ENCODE results near the gene NOP56. TPM values are rescaled to one million over a fixed set of nuclear protein-coding genes. Genes with fewer than 3 reads are reported as not detected.

Gene NOP56
- total and polyA plus RNA-seq, 4 donors = 34.2 to 63.7 (median 46.5) TPM

GRCh38 chr20:2696646-2697045, 44.2 kb downstream of the NOP56 start:
- DNase-seq (ENCODE audit: low spot score) = no peak
- peaks cover 0 to 10% (median 0%) of the 10 kb centered on the region in 4 donors for H3K27me3 ChIP-seq (ENCODE audit: control insufficient read depth in 4 of 4, insufficient read depth in 4 of 4, low read length in 3 of 4)
- TF ChIP-seq, protein P1, sequence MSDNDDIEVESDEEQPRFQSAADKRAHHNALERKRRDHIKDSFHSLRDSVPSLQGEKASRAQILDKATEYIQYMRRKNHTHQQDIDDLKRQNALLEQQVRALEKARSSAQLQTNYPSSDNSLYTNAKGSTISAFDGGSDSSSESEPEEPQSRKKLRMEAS (IDR thresholded peaks at IDR 0.05) = no peak
- TF ChIP-seq FOXA2 (IDR thresholded peaks at IDR 0.05) = no peak
- TF ChIP-seq, protein P2, sequence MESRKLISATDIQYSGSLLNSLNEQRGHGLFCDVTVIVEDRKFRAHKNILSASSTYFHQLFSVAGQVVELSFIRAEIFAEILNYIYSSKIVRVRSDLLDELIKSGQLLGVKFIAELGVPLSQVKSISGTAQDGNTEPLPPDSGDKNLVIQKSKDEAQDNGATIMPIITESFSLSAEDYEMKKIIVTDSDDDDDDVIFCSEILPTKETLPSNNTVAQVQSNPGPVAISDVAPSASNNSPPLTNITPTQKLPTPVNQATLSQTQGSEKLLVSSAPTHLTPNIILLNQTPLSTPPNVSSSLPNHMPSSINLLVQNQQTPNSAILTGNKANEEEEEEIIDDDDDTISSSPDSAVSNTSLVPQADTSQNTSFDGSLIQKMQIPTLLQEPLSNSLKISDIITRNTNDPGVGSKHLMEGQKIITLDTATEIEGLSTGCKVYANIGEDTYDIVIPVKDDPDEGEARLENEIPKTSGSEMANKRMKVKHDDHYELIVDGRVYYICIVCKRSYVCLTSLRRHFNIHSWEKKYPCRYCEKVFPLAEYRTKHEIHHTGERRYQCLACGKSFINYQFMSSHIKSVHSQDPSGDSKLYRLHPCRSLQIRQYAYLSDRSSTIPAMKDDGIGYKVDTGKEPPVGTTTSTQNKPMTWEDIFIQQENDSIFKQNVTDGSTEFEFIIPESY (IDR thresholded peaks at IDR 0.05) = no peak
- TF ChIP-seq, protein P3, sequence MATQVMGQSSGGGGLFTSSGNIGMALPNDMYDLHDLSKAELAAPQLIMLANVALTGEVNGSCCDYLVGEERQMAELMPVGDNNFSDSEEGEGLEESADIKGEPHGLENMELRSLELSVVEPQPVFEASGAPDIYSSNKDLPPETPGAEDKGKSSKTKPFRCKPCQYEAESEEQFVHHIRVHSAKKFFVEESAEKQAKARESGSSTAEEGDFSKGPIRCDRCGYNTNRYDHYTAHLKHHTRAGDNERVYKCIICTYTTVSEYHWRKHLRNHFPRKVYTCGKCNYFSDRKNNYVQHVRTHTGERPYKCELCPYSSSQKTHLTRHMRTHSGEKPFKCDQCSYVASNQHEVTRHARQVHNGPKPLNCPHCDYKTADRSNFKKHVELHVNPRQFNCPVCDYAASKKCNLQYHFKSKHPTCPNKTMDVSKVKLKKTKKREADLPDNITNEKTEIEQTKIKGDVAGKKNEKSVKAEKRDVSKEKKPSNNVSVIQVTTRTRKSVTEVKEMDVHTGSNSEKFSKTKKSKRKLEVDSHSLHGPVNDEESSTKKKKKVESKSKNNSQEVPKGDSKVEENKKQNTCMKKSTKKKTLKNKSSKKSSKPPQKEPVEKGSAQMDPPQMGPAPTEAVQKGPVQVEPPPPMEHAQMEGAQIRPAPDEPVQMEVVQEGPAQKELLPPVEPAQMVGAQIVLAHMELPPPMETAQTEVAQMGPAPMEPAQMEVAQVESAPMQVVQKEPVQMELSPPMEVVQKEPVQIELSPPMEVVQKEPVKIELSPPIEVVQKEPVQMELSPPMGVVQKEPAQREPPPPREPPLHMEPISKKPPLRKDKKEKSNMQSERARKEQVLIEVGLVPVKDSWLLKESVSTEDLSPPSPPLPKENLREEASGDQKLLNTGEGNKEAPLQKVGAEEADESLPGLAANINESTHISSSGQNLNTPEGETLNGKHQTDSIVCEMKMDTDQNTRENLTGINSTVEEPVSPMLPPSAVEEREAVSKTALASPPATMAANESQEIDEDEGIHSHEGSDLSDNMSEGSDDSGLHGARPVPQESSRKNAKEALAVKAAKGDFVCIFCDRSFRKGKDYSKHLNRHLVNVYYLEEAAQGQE (IDR thresholded peaks at IDR 0.05) = no peak
- TF ChIP-seq NR2F2 (IDR thresholded peaks at IDR 0.05) = no peak
- TF ChIP-seq JUND (IDR thresholded peaks at IDR 0.05) = no peak
- TF ChIP-seq RAD21 (IDR thresholded peaks at IDR 0.05) = no peak

DNA sequence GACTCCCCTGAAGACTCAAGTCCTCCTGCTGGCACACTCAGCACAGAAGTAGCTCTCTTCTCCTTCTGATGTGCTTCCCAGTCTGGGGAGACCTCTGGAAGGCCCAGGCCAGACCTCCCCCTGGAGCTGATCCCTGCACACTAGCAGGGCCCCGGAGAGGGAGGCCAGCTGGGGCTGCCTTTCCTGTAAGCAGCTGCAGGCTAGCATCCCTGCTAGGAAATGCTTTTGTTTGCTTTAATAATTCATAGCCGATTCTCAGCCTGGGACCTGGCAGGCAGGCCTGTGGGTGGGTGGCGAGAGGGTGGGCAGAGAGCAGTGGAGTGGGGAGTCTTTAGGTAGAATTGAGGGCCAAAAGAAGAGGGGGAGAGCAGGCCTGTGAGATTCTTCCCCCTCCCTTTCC, 45.3 kb downstream of the NOP56 start:
- 70% methylated on average over 3 of the region's 3 CpGs for WGBS
- Histone ChIP-seq H3K9me3 (ENCODE audit: control insufficient read depth in 4 of 4, low read length in 3 of 4) (no peaks in the 10 kb centered on the region), H3K4me1 (ENCODE audit: control insufficient read depth in 4 of 4, insufficient read depth in 4 of 4, low read length in 3 of 4) (peaks cover 0 to 6% (median 0%) of the 10 kb centered on the region in 4 donors), H3K27me3 (ENCODE audit: control insufficient read depth in 4 of 4, insufficient read depth in 4 of 4, low read length in 3 of 4) (peaks cover 0 to 12% (median 0%) of the 10 kb centered on the region in 4 donors), H3K36me3 (ENCODE audit: control insufficient read depth in 4 of 4, insufficient read depth in 3 of 4, low read depth in 1 of 4, low read length in 3 of 4) (no peaks in the 10 kb centered on the region), H3K4me3 (ENCODE audit: low read depth in 1 of 3, low read length in 3 of 3) (no peak overlapping the region), H3K27ac (ENCODE audit: low read depth in 1 of 2, low read length in 2 of 2) (no peak overlapping the region), H3K9ac (ENCODE audit: low read depth in 1 of 2, low read length in 2 of 2) (no peak overlapping the region)
- TF ChIP-seq CTCF (IDR thresholded peaks at IDR 0.05; ENCODE audit: low read depth, low read length, missing input control) (no peak), HNF4G (IDR thresholded peaks at IDR 0.05) (no peak), RAD21 (IDR thresholded peaks at IDR 0.05) (no peak), EGR1 (IDR thresholded peaks at IDR 0.05; ENCODE audit: low read depth in 2 of 2) (no peak), NR2F2 (IDR thresholded peaks at IDR 0.05) (no peak), TAF1 (conservative IDR thresholded peaks at IDR 0.05) (no peak), FOXA2 (IDR thresholded peaks at IDR 0.05) (no peak), RXRA (IDR thresholded peaks at IDR 0.05) (no peak), FOXA1 (IDR thresholded peaks at IDR 0.05) (no peak), HNF4A (conservative IDR thresholded peaks at IDR 0.05) (no peak)
- TF ChIP-seq, protein P4, sequence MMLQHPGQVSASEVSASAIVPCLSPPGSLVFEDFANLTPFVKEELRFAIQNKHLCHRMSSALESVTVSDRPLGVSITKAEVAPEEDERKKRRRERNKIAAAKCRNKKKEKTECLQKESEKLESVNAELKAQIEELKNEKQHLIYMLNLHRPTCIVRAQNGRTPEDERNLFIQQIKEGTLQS (IDR thresholded peaks at IDR 0.05) = no peak
- TF ChIP-seq, protein P1 (IDR thresholded peaks at IDR 0.05) = no peak
- TF ChIP-seq, protein P2 (IDR thresholded peaks at IDR 0.05) = no peak
- DNase-seq (ENCODE audit: low spot score) = no peak

More at GRCh38 chr20:2696646-2697045, 44.2 kb downstream of the NOP56 start:
- Histone ChIP-seq H3K9ac (ENCODE audit: low read depth in 1 of 2, low read length in 2 of 2) (no peak overlapping the region), H3K27ac (ENCODE audit: low read depth in 1 of 2, low read length in 2 of 2) (no peak overlapping the region), H3K36me3 (ENCODE audit: control insufficient read depth in 4 of 4, insufficient read depth in 3 of 4, low read depth in 1 of 4, low read length in 3 of 4) (no peaks in the 10 kb centered on the region), H3K9me3 (ENCODE audit: control insufficient read depth in 4 of 4, low read length in 3 of 4) (no peaks in the 10 kb centered on the region), H3K4me1 (ENCODE audit: control insufficient read depth in 4 of 4, insufficient read depth in 4 of 4, low read length in 3 of 4) (peaks cover 4 to 7% (median 6%) of the 10 kb centered on the region in 4 donors), H3K4me3 (ENCODE audit: low read depth in 1 of 3, low read length in 3 of 3) (no peak overlapping the region)
- WGBS = 87% methylated on average over 9 of the region's 9 CpGs
